HG03558 (cell line): ENCODE results near the gene CFC1B.
"Not testable (repeated sequence)": the region's sequence is repeated elsewhere in the genome, so short reads cannot be mapped to it uniquely, and the experiment has no call there.

Experiments used
- ATAC-seq: cut with Tn5 transposase; IDR thresholded peaks from one replicate; pipeline ENCODE4 v1.9.1; 2021; ENCODE audit warnings: moderate number of reproducible peaks; ENCODE audit not compliant: unreplicated experiment; ENCODE audit errors: extremely low read depth

Gene CFC1B

DNA sequence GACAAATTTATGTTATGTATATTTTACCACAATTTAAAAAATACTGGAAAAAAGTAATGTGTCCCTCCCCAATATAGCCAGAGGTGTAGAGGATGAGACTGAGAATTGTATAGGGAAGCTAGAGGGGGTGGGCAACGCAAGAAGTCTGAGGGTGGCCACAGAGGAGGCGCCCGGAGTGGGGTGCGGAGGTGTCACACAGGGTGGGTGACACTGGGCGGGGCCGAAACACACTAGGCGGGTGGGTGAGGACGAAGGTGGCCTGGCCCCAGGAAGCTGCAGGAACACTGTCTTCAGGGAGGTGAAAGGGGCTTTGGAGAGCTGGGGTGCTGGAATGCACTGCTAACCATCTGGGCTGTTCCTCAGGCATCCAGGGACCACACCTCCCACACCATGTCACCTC is 35.4 kb downstream of the CFC1B start:
- ATAC-seq: not testable (repeated sequence)

DNA sequence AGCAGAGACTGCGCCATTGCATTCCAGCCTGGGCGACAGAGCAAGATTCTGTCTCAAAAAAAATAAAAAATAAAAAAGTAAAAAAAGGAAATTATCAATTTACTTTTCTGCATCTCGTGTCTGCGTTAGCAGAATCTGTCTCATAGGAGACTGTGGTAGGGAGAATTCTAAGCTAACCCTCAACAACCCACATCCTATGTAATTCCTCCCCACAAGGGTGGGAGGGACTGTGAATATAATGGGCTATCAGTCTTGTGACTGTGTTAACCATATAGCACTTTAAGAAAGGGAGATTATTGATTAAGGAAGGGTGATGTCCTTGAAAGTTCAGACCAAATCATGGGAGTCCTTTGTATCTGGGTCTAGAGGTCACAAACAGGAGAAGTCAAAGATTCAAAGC is 45.1 kb downstream of the CFC1B start:
- not testable (repeated sequence) for ATAC-seq

DNA sequence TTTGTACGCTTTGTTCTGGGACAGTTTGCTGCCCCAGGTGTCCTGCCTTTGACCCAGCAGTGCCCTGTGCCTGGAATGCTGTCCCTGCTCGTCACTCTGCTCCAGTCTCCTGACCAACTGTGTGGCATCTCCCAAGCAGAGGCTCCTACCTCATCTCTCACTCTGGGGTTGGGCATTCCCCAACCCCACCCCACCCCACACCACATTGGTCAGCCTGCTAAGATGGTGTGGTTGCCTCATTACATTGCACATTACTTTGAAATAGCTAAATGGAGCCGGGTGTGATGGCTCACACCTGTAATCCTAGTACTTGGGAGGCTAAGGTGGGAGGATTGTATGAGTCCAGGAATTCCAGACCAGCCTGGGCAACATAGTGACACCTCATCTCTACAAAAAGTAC is 50.9 kb downstream of the CFC1B start:
- not testable (repeated sequence) for ATAC-seq

DNA sequence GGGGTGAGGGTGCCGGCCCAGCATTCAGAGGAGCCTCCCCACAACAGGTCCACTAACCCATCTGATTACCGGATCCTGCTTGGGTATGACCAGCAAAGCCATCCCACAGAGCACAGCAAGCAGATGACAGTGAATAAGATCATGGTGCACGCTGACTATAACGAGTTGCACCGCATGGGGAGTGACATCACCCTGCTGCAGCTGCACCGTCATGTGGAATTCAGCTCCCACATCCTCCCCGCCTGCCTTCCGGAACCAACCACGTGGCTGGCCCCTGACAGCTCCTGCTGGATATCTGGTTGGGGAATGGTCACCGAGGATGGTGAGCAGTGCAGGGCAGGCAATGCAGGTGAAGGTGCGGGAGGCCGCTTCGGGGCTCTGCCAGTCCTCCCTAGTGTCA is 53.2 kb downstream of the CFC1B start:
- not testable (repeated sequence) for ATAC-seq

DNA sequence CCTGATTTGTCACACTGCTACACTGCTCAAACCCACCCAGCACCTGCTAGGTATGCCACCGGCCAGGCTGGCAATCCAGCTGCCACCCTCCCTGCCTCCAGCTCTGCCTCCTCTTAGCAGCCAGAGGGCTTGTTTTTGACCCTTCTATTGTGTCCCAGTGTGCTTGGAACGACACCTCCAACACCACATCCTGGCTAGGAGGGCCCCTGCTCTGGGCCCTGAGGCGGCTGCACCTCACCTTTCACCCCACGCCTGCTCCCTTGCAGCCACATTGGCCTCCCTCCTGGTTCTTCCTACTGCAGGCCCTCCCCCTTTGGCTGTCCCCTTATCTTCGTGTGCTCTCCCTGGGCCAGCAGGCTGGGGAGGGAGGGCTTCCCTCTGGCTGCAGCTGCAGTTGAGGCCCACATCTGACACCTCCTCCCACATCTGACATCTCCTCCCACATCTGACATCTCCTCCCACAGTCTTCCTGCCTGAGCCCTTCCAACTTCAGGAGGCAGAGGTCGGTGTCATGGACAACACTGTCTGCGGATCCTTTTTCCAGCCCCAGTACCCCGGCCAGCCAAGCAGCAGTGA is 55.3 kb downstream of the CFC1B start:
- ATAC-seq: not testable (repeated sequence)

DNA sequence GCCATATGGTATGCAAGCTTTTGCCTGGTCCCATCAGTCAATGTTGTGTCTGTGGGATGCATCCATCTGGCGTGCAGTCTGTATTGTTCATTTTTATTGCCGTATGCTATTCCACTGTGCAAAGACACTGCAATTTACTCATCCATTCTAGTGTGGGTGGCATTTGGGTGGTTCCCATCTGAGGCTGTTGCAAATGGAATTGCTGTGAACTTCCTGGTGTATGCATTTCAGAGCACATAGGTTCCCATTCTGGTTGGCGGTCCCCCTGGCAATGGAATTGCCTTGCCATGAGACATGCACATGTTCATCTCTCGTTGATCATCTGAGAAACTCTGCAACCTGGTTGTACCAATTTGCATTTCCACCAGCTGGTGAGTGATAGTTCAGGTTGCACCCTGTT is 56.5 kb downstream of the CFC1B start:
- not testable (repeated sequence) for ATAC-seq
